Activated T-helper 1 cell treated with anti-CD3 and anti-CD28 coated beads, Interleukin-12 subunit alpha, Interleukin-12 subunit beta, Interleukin-2, Interleukin-4 antibody, amounts not matched to agents 30 ng/mL and 10 ng/mL and 1 ng/mL, durations not matched to agents 14 hours and 24 hours and 36 hours (primary cell): Measurements from ENCODE around the gene PCDH19. TPM values are rescaled to one million over a fixed set of nuclear protein-coding genes. Genes with fewer than 3 reads are reported as not detected.
"Not testable (repeated sequence)": the region's sequence is repeated elsewhere in the genome, so short reads cannot be mapped to it uniquely, and the experiment has no call there.

Experiments
- DNase-seq: peaks from one replicate; pipeline ENCODE4 v3.0.0; 2021; ENCODE audit warnings: low spot score
- H3K27ac Mint-ChIP-seq: one replicate; pipeline ENCODE4 v1.8.0; 2021; ENCODE audit warnings: mild to moderate bottlenecking, mixed read lengths
- H3K27me3 Mint-ChIP-seq: one replicate; pipeline ENCODE4 v1.8.0; 2022; ENCODE audit warnings: mild to moderate bottlenecking, moderate library complexity, mixed read lengths; ENCODE audit not compliant: insufficient read depth
- H3K36me3 Mint-ChIP-seq: one replicate; pipeline ENCODE4 v1.8.0; 2021; ENCODE audit warnings: low read depth, mixed read lengths
- H3K4me1 Mint-ChIP-seq: one replicate; pipeline ENCODE4 v1.8.0; 2021; ENCODE audit warnings: low read depth, mixed read lengths
- H3K4me3 Mint-ChIP-seq: one replicate; pipeline ENCODE4 v1.8.0; 2021; ENCODE audit warnings: mild to moderate bottlenecking, moderate library complexity, mixed read lengths
- H3K9me3 Mint-ChIP-seq: one replicate; pipeline ENCODE4 v1.8.0; 2021; ENCODE audit warnings: mixed read lengths
- intact Hi-C: fragments of 100-400 bp; cut with micrococcal nuclease; formaldehyde crosslinking; loops from one replicate; pipeline ENCODE4 v1.15.1; 2024
- total RNA-seq: library from RNA; stranded (reverse); gene quantifications from 2 replicates; pipeline ENCODE4 v1.2.3, GENCODE V29; 2022

PCDH19 gene, protein sequence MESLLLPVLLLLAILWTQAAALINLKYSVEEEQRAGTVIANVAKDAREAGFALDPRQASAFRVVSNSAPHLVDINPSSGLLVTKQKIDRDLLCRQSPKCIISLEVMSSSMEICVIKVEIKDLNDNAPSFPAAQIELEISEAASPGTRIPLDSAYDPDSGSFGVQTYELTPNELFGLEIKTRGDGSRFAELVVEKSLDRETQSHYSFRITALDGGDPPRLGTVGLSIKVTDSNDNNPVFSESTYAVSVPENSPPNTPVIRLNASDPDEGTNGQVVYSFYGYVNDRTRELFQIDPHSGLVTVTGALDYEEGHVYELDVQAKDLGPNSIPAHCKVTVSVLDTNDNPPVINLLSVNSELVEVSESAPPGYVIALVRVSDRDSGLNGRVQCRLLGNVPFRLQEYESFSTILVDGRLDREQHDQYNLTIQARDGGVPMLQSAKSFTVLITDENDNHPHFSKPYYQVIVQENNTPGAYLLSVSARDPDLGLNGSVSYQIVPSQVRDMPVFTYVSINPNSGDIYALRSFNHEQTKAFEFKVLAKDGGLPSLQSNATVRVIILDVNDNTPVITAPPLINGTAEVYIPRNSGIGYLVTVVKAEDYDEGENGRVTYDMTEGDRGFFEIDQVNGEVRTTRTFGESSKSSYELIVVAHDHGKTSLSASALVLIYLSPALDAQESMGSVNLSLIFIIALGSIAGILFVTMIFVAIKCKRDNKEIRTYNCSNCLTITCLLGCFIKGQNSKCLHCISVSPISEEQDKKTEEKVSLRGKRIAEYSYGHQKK (N-terminal part only)
- total RNA-seq: 0.03 TPM in 1 of 2 replicates, not detected in the other

GRCh38 chrX:100409610-100410590, at the start of gene PCDH19:
Gene PCDH19, minus strand, starts transcription at chrX:100410273. Its CDS starts 1,676 bp downstream, at chrX:100408597.
- DNase-seq: no peak
- H3K4me3 Mint-ChIP-seq: no peak within 1 kb of the TSS
- no peaks in the 10 kb centered on the region for H3K9me3 Mint-ChIP-seq
- H3K27ac Mint-ChIP-seq: peak within 1 kb of the TSS; percentile 40
- H3K4me1 Mint-ChIP-seq: no peaks in the 10 kb centered on the region
- intact Hi-C loops: no loop called here
- peaks cover 57% of the 10 kb centered on the region for H3K27me3 Mint-ChIP-seq
- no peaks in the 10 kb centered on the region for H3K36me3 Mint-ChIP-seq

GRCh38 chrX:100449696-100450608, 39.9 kb upstream of the PCDH19 start:
- Mint-ChIP-seq H3K4me1 (no peaks in the 10 kb centered on the region), H3K36me3 (no peaks in the 10 kb centered on the region), H3K9me3 (no peaks in the 10 kb centered on the region), H3K27ac (no peak overlapping the region), H3K27me3 (no peaks in the 10 kb centered on the region), H3K4me3 (no peak overlapping the region)
- DNase-seq: no peak
- intact Hi-C loops: no loop called here

DNA sequence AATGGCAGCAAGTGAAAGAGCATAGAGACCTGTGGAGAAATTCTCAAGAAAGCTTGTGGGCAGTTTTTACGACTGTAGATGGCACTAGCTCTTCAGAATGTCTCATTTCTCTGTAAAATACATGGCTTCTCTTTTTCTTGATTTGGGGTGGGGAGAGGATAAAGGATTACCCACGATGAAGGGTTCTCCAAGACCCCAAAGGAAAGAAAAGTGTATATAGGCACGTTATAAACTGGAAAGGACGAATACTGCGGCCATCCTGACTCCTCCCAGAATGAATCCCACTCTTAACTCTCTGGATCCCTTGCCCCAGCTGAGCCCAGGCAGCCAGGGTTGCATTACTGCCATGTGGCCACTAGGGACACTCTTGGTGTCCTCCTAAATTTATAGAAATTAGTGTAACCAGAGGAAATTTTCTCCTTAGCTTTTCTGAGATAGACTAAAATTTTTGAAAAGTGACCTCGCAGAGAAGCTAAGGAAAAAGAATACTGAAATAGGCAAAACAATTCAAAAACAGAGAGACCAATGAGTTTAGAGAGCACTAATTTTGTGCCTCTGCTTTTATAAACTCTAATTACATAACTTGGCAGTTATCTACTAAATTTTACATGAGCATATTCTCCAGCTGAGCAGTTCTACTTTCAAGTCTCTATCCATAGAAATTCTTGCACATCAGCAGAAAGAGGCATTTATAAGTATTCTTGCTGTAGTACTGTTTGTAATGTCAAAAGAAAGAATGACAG, 37.8 kb upstream of the PCDH19 start:
- intact Hi-C loops: no loop called here
- no peaks in the 10 kb centered on the region for H3K27me3 Mint-ChIP-seq
- no peak for DNase-seq
- no peak overlapping the region for H3K4me3 Mint-ChIP-seq
- no peak overlapping the region for H3K27ac Mint-ChIP-seq
- H3K4me1 Mint-ChIP-seq: no peaks in the 10 kb centered on the region
- H3K9me3 Mint-ChIP-seq: no peaks in the 10 kb centered on the region
- H3K36me3 Mint-ChIP-seq: no peaks in the 10 kb centered on the region

DNA sequence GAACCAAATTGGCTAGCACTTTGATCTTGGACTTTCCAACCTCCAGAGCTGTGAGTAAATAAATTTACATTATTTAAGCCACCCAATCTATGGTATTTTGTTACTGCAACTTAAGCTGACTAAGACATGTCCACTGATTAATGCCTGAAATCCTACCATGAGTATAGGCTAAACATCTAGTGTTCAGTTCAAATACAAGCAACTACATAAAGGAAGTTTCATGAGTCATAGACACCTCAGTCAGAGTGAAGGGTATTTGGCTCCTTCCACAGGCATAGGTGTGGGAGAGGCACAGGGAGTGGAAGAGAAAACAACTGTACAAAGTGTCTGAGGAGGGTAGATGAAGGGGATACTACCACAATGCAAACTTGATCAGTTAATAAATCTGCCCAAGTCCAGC, 35.5 kb upstream of the PCDH19 start:
- intact Hi-C loops: no loop called here
- no peak overlapping the region for H3K27ac Mint-ChIP-seq
- no peaks in the 10 kb centered on the region for H3K36me3 Mint-ChIP-seq
- H3K4me1 Mint-ChIP-seq: no peaks in the 10 kb centered on the region
- H3K9me3 Mint-ChIP-seq: no peaks in the 10 kb centered on the region
- H3K4me3 Mint-ChIP-seq: no peak overlapping the region
- DNase-seq: no peak
- H3K27me3 Mint-ChIP-seq: no peaks in the 10 kb centered on the region

DNA sequence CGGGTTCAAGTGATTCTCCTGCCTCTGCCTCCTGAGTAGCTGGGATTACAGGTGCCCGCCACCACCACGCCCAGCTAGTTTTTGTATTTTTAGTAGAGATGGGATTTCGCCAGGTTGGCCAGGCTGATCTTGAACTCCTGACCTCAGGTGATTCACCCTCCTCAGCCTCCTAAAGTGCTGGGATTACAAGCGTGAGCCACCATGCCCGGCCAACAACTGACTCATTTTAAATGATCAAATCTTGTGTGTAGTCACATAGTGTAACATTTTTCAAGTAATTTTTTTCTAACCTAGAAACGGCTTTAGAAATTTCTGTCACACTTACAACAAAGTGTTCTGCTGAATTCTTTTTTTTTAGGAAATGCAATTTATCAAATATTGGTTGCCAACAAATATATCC, 31.2 kb upstream of the PCDH19 start:
- H3K36me3 Mint-ChIP-seq, H3K4me3 Mint-ChIP-seq, H3K4me1 Mint-ChIP-seq, H3K27ac Mint-ChIP-seq, H3K9me3 Mint-ChIP-seq, intact Hi-C loops, H3K27me3 Mint-ChIP-seq, DNase-seq: not testable (repeated sequence)

- Mint-ChIP-seq H3K4me1 (no peaks in the 10 kb centered on the region), H3K27me3 (no peaks in the 10 kb centered on the region), H3K36me3 (no peaks in the 10 kb centered on the region), H3K27ac (no peak overlapping the region), H3K4me3 (no peak overlapping the region), H3K9me3 (no peaks in the 10 kb centered on the region)
- intact Hi-C loops: no loop called here
- DNase-seq: no peak
These were observed 29.9 kb upstream of the PCDH19 start for GRCh38 chrX:100440006-100440405.

DNA sequence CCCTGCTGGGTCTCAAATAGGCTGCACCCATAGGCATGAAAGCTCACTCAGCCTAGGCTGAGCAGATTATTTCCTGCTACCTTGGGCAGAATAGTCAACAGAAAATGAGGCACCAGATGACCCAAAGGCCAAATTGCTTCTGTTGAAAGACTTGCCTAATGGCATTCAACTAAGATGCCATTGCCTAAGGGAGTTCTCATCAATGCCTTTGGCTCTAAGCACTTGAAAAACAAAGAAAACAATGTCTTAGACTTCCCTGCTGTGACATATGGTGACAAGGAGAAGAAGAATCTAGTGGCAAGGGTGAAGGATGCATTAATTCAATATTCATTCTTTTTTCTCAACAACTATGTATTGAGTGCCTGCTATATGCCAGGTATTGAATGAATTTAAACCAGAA, 25.7 kb upstream of the PCDH19 start:
- H3K27ac Mint-ChIP-seq: no peak overlapping the region
- H3K27me3 Mint-ChIP-seq: no peaks in the 10 kb centered on the region
- no peak overlapping the region for H3K4me3 Mint-ChIP-seq
- no peaks in the 10 kb centered on the region for H3K4me1 Mint-ChIP-seq
- DNase-seq: no peak
- H3K36me3 Mint-ChIP-seq: no peaks in the 10 kb centered on the region
- intact Hi-C loops: no loop called here
- no peaks in the 10 kb centered on the region for H3K9me3 Mint-ChIP-seq

GRCh38 chrX:100424012-100424411, 13.9 kb upstream of the PCDH19 start:
- DNase-seq: no peak
- no peak overlapping the region for H3K4me3 Mint-ChIP-seq
- intact Hi-C loops: no loop called here
- H3K9me3 Mint-ChIP-seq: no peaks in the 10 kb centered on the region
- H3K4me1 Mint-ChIP-seq: no peaks in the 10 kb centered on the region
- no peak overlapping the region for H3K27ac Mint-ChIP-seq
- H3K36me3 Mint-ChIP-seq: no peaks in the 10 kb centered on the region
- H3K27me3 Mint-ChIP-seq: no peaks in the 10 kb centered on the region

GRCh38 chrX:100418556-100418955, 8.5 kb upstream of the PCDH19 start:
- DNase-seq: no peak
- intact Hi-C loops: no loop called here
- H3K27ac Mint-ChIP-seq: no peak overlapping the region
- no peak overlapping the region for H3K4me3 Mint-ChIP-seq
- H3K36me3 Mint-ChIP-seq: no peaks in the 10 kb centered on the region
- no peaks in the 10 kb centered on the region for H3K4me1 Mint-ChIP-seq
- peaks cover 14% of the 10 kb centered on the region for H3K27me3 Mint-ChIP-seq
- H3K9me3 Mint-ChIP-seq: no peaks in the 10 kb centered on the region

DNA sequence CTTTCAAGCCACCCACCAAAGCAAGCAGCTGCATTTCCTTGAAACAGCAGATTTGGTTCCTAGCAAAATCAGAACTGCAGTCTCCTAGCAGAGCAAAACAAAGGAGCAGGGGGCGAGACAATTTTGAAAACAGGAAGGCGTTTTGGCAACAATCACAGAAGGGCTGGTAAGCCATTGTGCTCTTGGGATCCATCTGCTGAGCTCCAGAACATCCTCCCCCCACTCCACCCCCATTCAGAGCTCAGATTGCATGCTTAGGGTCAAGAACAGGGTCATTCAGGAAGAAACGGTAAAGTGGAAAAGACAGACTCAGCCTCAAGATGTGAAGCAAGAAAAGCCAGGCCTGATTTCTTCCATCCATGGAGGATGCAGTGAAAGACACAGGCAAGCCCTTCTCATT, 7.6 kb upstream of the PCDH19 start:
- no peaks in the 10 kb centered on the region for H3K9me3 Mint-ChIP-seq
- no peaks in the 10 kb centered on the region for H3K36me3 Mint-ChIP-seq
- peaks cover 21% of the 10 kb centered on the region for H3K27me3 Mint-ChIP-seq
- H3K4me3 Mint-ChIP-seq: no peak overlapping the region
- H3K27ac Mint-ChIP-seq: no peak overlapping the region
- H3K4me1 Mint-ChIP-seq: no peaks in the 10 kb centered on the region
- DNase-seq: no peak
- intact Hi-C loops: no loop called here

GRCh38 chrX:100413229-100413628, 3.2 kb upstream of the PCDH19 start:
- H3K27ac Mint-ChIP-seq: peak overlapping the region; percentile 42
- H3K27me3 Mint-ChIP-seq: peaks cover 39% of the 10 kb centered on the region
- H3K9me3 Mint-ChIP-seq: no peaks in the 10 kb centered on the region
- H3K4me1 Mint-ChIP-seq: no peaks in the 10 kb centered on the region
- intact Hi-C loops: no loop called here
- H3K36me3 Mint-ChIP-seq: no peaks in the 10 kb centered on the region
- H3K4me3 Mint-ChIP-seq: no peak overlapping the region
- no peak for DNase-seq
